ENCODE results near the gene UBXN6.

The UBXN6 gene

GRCh38 chr19:4493104-4493928 is 35.7 kb upstream of the UBXN6 start:
- no peak for DNase-seq

DNA sequence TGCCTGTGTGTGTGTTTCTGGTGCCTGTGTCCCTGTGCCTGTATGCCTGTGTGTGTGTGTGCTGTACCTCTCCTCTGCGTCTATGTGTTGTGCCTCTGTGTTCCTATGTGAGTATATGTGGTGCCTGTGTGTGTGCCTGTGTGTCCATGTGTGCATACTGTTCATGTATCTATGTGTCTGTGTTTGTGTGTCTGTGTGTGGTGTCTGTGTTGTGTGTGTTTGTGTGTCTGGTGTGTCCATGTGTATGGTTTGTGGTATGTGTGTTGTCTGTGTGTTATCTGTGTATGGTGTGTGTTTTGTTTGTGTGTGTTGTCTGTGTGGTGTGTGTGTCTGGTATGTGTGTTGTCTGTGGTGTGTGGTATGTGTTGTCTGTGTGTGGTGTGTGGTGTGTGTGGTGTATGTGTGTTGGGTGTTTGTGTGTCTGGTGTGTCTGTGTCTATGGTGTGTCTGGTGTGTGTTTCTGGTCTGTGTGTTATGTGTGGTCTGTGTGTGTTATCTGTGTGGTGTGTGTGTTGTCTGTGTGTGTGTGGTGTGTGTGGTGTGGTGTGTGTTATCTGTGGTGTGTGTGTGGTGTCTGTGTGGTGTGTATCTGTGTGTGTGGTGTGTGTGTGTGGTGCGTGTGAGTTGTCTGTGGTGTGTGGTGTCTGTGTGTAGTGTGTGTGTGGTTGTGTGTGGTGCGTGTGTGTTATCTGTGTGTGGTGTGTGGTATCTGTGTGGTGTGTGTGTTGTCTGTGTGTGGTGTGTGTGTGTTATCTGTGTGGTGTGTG is 34.9 kb upstream of the UBXN6 start:
- DNase-seq: no peak

GRCh38 chr19:4491446-4491845 is 33.9 kb upstream of the UBXN6 start:
- no peak for DNase-seq

DNA sequence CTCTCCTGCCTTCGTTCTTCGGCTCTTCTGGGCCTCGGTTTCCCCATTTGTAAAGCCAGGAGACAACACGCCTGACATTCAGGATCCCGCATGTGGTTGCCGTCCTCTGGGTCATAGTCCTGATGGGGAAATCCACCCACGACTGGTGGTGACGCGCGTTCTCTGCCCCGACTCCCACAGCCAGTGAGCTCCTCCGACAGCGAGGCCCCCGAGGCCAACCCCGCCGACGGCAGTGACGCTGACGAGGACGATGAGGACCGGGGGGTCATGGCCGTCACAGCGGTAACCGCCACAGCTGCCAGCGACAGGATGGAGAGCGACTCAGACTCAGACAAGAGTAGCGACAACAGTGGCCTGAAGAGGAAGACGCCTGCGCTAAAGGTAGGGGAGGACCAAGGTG is 30.9 kb upstream of the UBXN6 start:
- no peak for DNase-seq

GRCh38 chr19:4487572-4487971 is 30.0 kb upstream of the UBXN6 start:
- DNase-seq: no peak

GRCh38 chr19:4483385-4483784 is 25.8 kb upstream of the UBXN6 start:
- no peak for DNase-seq

DNA sequence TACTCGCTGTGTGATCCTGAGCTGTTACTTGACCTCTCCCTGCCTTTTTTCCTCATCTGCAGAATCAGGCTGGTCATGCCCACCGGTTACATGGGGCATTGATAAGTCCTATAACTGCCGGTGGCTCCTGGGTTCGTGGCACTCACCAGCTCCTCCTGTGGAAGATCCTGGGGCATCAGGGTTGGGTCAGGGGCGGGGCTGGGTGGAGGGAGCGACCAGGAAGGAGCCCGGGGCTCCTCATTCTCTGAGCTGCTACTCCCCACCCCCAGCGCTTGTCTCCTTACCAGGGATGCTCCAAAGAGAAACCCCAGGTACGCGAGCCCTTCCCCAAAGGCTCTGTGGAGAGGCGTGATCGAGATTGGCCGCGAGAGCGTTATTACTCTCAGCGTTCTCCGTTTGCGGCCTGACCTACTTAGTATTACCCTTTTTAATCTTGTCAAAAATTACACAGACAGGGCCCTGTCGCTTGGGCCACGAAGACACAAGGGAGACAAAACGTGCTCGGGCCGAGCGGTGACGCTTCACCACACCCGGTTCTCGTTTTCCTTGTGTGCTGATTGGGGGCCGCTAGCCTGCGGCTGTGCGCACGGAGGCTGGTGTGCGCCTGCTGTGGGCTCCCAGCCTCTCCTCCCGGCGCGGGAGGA is 25.2 kb upstream of the UBXN6 start:
- no peak for DNase-seq

- no peak for DNase-seq
Observed at GRCh38 chr19:4477034-4477801, 19.6 kb upstream of the UBXN6 start.

- peak; percentile 76 for DNase-seq
Observed at GRCh38 chr19:4474514-4475022, 17.0 kb upstream of the UBXN6 start.

GRCh38 chr19:4473763-4474513 is 16.3 kb upstream of the UBXN6 start:
- DNase-seq: peak; percentile 31

GRCh38 chr19:4473011-4473762 is 15.6 kb upstream of the UBXN6 start:
- no peak for DNase-seq

DNA sequence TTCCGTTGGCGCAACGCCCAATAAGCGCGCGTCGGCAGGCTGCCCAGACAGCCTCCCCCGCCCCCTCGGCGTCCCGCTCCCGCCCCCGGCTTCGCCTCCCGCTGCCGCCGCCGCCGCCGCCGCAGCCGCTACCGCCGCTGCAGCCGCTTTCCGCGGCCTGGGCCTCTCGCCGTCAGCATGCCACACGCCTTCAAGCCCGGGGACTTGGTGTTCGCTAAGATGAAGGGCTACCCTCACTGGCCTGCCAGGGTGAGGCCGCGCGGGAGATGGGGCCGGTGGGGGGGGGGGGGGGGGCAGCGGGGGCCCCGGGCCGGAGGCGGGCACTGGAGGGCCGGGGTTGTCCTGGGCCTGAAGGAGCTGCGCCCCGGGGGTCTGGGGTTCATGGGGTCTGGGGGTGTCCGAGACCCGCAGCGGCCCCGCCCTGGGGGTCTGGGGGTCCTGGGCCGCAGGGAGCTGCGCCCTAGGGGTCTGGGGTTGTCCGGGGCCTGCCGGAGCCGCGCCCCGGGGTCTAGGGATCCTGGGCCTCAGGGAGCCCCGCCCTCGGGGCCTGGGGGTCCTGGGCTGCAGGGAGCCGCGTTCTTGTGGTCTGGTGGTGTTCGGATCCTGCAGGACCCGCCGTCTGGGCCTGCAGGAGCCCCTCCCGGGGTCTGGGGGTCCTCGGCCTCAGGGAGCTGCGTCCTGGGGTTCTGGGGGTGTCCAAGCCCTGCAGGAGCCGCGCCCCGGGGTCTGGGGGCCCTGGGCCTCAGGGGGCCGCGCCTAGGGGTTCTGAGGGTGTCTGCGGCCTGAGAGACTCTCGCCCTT is 14.8 kb upstream of the UBXN6 start, which contains the start of gene HDGFL2:
Gene HDGFL2, plus strand, starts transcription at position 124 of the 801 bp plus-strand sequence. Its CDS starts 54 bp downstream, at position 178.
- no peak for DNase-seq

DNA sequence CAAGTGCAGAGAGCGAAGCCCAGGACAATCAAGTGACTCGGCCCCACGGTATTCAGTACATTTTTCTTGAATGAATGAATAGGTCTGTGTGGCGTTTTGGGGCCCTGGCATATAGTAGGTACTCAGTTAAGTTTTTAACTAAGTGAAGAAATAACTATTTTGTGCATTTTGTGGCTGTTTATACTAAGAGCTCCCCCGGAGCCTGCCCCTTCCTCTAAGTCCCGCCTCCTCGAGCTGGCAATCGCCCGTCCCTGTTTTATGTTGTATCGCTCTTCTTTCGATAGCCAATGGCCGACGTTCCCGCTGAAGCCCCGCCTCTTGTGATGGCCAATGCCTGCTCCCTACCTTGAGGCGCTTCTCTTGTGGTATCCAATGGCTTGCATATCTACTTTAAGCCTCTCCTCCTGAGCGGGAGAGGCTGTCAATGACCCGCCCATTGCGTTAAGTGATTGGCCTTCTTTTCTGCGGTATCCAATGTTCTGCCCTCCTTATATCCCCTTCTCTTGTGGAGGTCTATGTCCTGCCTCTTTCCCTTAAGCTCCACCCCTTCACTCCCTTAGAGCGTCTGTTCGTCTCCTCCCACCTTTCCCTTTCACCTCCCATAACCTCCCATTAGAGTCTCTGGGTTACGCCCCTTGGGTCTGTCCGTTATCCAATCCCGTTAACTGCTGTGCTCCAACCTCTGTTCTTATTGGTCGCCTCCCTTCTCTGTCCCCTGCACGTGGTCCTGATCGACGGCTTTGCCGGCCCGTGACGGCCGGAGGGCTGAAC is 14.0 kb upstream of the UBXN6 start:
- peak; percentile 100 for DNase-seq

- DNase-seq: no peak
Observed at GRCh38 chr19:4467835-4468234, 10.2 kb upstream of the UBXN6 start.

GRCh38 chr19:4464815-4465581 is 7.4 kb upstream of the UBXN6 start:
- no peak for DNase-seq

- DNase-seq: peak; percentile 64
Observed at GRCh38 chr19:4456843-4457653, 546 bp downstream of the UBXN6 start.

DNA sequence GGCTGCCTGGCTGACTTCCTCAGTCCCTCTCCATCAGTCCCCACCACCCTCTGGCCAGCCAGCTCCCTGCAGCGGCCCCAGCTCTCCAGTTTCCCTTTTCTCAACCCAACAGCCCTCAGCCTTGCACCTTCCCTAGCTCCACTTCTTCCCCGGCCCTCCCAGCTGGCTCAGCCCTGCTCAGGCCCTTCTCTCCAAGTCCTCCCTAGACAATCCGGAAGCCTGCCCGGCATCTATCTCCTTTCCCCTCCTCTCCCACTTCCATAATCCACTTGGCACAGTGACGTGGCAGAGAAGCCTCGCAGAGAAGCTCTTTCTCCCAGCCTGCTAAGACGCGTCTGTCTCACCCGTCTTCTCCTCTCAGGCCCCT is 1.1 kb downstream of the UBXN6 start:
- peak; percentile 76 for DNase-seq

Measured in EL (cell line).